Large intestine (tissue), 3 donors: ENCODE data around the gene TMEM41A. TPM values are rescaled to one million over a fixed set of nuclear protein-coding genes. Genes with fewer than 3 reads are reported as not detected.

ENCODE experiments used
- DNase-seq, 2 donors: peaks; one replicate each; pipeline versions ENCODE4 v3.0.0 to v3.0.0-alpha.2; 2013
- H3K27ac ChIP-seq: one replicate; pipeline ENCODE4 v1.5.1; 2013; ENCODE audit warnings: low read length
- H3K27me3 ChIP-seq: 2 replicates; pipeline ENCODE4 v1.6.1; 2013; ENCODE audit warnings: low read length; ENCODE audit not compliant: control insufficient read depth, insufficient read depth
- H3K36me3 ChIP-seq: 2 replicates; pipeline ENCODE4 v1.6.1; 2013; ENCODE audit warnings: low read length; ENCODE audit not compliant: control insufficient read depth, insufficient read depth
- H3K4me1 ChIP-seq: one replicate; pipeline ENCODE4 v1.6.1; 2013; ENCODE audit warnings: low read length; ENCODE audit not compliant: control insufficient read depth, insufficient read depth
- H3K4me3 ChIP-seq: one replicate; pipeline ENCODE4 v1.5.1; 2013; ENCODE audit warnings: low read length
- H3K9me3 ChIP-seq: one replicate; pipeline ENCODE4 v1.6.1; 2013; ENCODE audit warnings: mild to moderate bottlenecking, low read depth, low read length, moderate library complexity; ENCODE audit not compliant: control insufficient read depth
- WGBS: methylation state at CpG from one replicate; pipeline ENCODE4 v1.1.5; 2013; ENCODE audit warnings: low lambda C conversion rate; ENCODE audit not compliant: insufficient coverage; 5-methylcytosine and 5-hydroxymethylcytosine counted together
- polyA plus RNA-seq: library from polyadenylated mRNA; unstranded; fragments of 120-200 nt; gene quantifications from one replicate; pipeline ENCODE4 v1.2.1, GENCODE V29; 2013

The TMEM41A gene
- polyA plus RNA-seq, 1 donor, result 74.2 TPM

DNA sequence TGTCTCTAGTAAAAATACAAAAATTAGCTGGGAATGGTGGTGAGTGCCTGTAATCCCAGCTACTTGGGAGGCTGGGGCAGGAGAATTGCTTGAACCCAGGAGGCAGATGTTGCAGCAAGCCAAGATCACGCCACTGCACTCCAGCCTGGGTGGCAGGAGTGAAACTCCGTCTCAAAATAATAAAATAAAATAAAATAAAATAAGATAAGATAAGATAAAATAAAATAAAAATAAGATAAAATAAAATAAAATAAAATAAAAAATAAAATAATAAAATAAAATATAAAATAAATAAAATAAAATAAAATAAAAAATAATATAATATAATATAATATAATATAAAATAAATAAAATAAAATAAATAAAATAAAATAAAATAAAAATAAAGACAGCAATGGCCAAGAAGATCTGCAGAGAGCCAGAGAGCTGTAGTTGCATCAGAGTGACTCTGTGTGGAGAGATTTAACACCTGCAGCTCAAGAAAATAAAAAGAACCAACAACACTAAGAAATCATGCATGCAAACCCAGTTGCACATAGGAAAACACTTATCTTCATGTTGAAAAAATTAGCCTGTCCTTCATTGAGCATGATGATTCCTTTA, 27.6 kb upstream of the TMEM41A start:
- Histone ChIP-seq H3K36me3 (no peaks in the 10 kb centered on the region), H3K27ac (no peak overlapping the region), H3K9me3 (no peaks in the 10 kb centered on the region), H3K27me3 (no peaks in the 10 kb centered on the region), H3K4me1 (peaks cover 10% of the 10 kb centered on the region), H3K4me3 (no peak overlapping the region)
- DNase-seq, result no peak
- WGBS, result no CpG with 5 or more reads among the region's 2 CpGs

DNA sequence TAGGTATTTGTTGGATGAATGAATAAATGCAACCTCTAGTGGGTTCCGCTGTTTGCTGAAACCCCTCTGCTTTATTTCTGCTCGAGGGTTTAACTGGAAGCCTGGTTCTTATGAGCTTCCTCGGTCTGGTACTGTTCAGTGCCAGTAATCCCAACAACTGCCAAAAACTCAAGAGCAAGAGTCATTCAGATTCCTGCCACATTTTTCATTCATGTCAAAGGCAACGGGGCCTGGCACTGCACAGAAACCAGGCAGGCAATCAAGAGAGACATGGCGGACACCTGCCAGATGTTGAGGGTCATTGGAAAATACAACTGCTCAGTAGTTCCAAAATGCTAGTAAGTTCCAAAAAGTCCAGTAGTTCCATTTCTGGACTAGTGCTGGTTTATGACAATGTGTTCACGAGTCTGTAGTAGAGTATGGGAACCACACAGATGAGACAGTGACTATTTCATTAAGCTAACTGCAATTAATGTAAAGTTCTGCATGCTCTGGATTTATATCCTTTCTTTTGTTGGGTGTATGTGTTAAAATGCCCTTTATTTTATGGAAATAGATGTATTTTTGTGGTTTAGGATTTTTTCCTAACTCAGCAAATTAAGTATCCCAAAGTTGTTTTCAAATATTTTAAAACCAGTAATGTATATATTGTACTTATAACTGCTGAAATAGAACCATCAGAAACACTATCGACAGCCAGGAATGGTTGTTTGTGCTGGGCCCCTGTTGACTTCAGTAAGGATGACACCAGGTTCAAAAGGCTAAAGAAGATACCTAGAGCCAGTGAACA, 22.7 kb upstream of the TMEM41A start:
- no CpG with 5 or more reads among the region's 7 CpGs for WGBS
- H3K9me3 ChIP-seq, result no peaks in the 10 kb centered on the region
- no peak overlapping the region for H3K4me3 ChIP-seq
- no peak overlapping the region for H3K27ac ChIP-seq
- H3K36me3 ChIP-seq, result no peaks in the 10 kb centered on the region
- no peaks in the 10 kb centered on the region for H3K27me3 ChIP-seq
- H3K4me1 ChIP-seq, result peaks cover 3% of the 10 kb centered on the region
- no peak for DNase-seq

DNA sequence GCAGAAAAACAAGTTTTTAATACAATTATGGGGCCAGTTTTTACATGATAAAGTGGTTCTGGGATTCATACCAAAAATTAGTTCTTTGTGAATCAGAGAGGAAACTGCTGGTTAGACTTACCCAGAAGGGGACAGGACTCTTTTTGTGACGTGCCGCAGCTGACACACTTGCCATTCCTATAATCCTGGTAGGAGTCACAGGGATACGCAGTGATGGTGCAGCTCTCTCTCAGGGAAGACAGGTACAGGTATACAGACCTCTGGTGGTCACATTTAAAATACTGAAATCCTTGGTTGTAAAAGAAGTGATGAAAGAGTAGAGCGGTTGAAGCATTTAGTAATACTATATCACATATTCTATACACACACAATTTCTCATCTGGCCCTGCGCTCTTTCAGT, 20.2 kb upstream of the TMEM41A start:
- Histone ChIP-seq H3K4me3 (no peak overlapping the region), H3K27me3 (no peaks in the 10 kb centered on the region), H3K36me3 (no peaks in the 10 kb centered on the region), H3K9me3 (no peaks in the 10 kb centered on the region), H3K27ac (no peak overlapping the region), H3K4me1 (peaks cover 3% of the 10 kb centered on the region)
- WGBS, result 100% methylated on average over 1 of the region's 5 CpGs
- no peak for DNase-seq

DNA sequence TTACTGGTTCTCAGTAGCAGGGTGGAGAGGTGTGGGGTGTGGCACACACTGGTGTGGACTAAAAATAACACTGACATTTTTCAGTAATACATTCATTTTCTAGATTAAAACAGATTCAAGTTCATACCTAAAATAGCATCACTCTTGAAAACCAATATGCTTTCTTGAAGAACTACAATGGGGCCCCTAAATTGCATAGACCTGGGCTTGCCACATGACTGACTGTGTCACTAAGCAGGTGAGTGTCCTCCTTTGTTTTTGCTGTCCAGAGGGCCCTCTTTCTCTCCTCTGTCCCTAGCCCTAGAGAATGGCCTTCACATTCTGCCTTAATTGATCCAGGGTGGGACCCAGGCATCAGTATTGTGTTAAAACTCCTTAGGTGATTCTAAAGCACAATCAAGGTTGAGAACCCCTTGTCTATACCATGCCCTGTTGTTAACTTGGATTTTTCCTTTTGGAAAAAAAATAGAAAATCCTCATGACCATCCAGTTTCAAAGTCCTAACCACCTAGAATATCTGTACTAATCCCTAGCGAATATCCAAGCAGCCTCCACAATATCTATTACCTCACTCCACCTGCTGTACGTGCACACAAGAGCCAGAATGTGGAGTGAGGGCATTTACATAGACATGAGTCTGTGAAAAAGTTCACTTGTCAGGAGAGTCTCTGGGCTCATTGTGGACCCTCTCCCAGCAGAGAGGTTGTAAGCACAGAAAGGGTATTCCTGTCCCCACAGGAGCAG, 18.7 kb upstream of the TMEM41A start:
- WGBS, result no CpG with 5 or more reads among the region's 2 CpGs
- Histone ChIP-seq H3K27ac (peak overlapping the region; percentile 53), H3K36me3 (no peaks in the 10 kb centered on the region), H3K4me3 (no peak overlapping the region), H3K4me1 (peaks cover 3% of the 10 kb centered on the region), H3K9me3 (no peaks in the 10 kb centered on the region), H3K27me3 (no peaks in the 10 kb centered on the region)
- peak; percentile 70 to 85 for DNase-seq

DNA sequence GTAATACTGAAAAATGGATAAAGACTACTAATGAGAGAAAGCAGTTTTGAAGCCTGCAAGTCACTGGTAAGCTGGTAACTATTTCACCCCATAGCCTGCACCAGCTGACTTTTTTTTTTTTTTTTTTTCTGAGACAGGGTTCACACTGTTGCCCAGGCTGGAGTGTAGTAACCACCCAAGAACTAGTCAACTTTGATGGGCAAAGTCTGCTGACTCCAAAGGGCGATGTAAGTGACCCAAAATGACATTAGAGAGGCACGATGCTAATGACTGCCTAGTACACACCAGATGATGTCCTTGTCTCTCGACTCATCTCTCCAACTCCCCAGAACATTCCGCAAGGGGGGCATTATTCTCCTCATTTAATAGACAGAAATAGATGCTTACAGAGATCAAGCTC, 12.9 kb upstream of the TMEM41A start:
- WGBS, result no CpG with 5 or more reads among the region's 4 CpGs
- peaks cover 7% of the 10 kb centered on the region for H3K4me1 ChIP-seq
- no peaks in the 10 kb centered on the region for H3K27me3 ChIP-seq
- H3K4me3 ChIP-seq, result no peak overlapping the region
- H3K36me3 ChIP-seq, result peaks cover 4% of the 10 kb centered on the region
- DNase-seq, result peak; percentile 80 to 89
- no peaks in the 10 kb centered on the region for H3K9me3 ChIP-seq
- peak overlapping the region; percentile 58 for H3K27ac ChIP-seq

DNA sequence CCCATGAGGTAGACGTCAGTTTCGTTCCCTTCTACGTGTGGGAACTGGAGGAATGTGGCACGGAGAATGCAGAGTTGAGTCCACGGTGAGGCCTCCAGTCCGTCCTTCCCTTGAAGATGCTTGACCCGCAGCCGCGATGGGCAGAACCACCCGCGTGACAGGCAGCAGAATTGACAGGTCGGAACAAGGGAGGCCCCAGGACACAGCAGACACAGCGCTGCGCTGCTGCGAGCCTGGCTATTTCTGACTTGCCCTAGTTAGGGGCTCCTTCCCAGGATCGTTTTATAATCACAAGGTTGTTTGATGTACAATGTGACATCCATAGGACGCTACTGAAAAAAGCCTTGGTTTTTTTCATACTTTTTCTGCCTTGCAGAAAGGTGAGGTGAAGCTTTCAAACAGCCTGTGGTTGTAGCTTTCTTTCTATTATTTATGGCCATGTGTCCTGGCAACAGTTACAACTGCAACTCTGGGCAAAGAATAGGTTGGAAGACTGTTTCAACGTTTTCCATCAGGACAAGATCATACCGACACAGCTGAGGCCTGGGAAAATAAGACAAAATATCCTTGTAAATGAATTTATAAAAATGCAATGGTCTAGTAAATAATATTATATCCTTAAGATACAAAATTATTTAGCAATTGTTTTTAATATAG, 9.6 kb upstream of the TMEM41A start:
- H3K27ac ChIP-seq, result no peak overlapping the region
- 80% methylated on average over 1 of the region's 19 CpGs for WGBS
- peaks cover 12% of the 10 kb centered on the region for H3K4me1 ChIP-seq
- no peak for DNase-seq
- H3K9me3 ChIP-seq, result no peaks in the 10 kb centered on the region
- peaks cover 4% of the 10 kb centered on the region for H3K36me3 ChIP-seq
- no peaks in the 10 kb centered on the region for H3K27me3 ChIP-seq
- no peak overlapping the region for H3K4me3 ChIP-seq

DNA sequence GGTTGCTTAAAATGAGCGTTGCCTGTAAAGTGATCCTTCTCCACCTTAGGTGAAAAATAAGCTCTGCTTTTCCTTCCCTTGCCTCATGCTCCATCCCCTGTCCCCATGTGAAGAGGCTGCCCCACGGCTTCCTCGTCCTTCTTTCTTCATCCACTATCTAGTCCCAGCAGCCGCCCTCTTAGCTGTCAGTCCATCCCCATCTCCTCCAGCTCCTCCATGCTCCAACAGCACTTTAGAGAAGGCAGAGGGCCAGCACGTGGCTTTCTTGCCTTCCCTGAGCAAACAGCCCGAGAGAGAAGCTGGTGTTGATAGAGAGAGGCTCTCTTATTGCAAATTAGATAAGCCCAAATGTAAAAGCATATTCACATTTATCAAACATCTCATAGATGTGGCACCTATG, 9.0 kb upstream of the TMEM41A start:
- peaks cover 4% of the 10 kb centered on the region for H3K36me3 ChIP-seq

DNA sequence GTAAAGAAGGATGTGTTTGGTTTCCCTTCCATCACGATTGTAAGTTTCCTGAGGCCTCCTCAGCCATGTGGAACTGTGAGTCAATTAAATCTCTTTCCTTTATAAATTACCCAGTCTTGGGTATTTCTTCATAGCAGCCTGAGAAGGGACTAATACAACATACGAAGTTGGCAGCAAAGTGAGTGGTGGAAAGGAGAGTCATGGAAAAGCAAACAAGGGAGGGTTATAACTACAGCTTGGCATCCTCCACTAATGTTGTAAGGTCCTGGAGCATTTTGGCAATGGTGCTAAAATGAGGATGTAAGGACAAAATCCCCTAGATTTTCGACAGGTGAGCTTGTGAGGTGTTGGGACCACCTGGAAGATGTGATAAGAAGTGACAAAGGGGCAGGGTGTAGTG, 5.8 kb upstream of the TMEM41A start:
- no peak overlapping the region for H3K4me3 ChIP-seq
- H3K36me3 ChIP-seq, result peaks cover 4% of the 10 kb centered on the region
- H3K27me3 ChIP-seq, result no peaks in the 10 kb centered on the region
- peaks cover 15% of the 10 kb centered on the region for H3K4me1 ChIP-seq
- WGBS, result 100% methylated on average over 1 of the region's 3 CpGs
- DNase-seq, result no peak
- H3K9me3 ChIP-seq, result no peaks in the 10 kb centered on the region
- no peak overlapping the region for H3K27ac ChIP-seq

More for the DNA sequence above, 9.0 kb upstream of the TMEM41A start:
- no peak for DNase-seq
- Histone ChIP-seq H3K27ac (no peak overlapping the region), H3K4me1 (peaks cover 18% of the 10 kb centered on the region), H3K9me3 (no peaks in the 10 kb centered on the region), H3K27me3 (no peaks in the 10 kb centered on the region), H3K4me3 (no peak overlapping the region)
- WGBS, result no CpG with 5 or more reads among the region's 6 CpGs

DNA sequence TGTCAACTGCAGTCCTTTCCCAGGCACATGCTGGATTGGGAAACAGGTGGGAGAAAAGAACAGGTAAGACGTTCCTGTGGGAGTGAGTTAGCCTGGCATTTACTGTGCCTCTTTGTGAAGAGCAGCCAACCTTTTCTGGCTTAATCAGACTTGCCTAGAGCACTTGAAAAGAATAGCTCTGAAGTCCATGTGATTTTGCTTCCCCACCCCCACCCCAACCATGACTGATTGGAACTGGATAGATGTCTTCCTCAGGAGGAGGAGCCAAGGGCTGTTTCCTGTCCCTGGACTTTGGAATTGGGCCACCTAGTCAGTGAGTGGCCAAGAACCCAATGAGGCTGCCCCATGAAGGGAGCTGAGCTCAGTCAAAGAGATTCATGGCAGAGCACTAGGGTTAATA, 4.7 kb upstream of the TMEM41A start:
- Histone ChIP-seq H3K27ac (peak overlapping the region; percentile 82), H3K4me3 (no peak overlapping the region), H3K27me3 (no peaks in the 10 kb centered on the region), H3K4me1 (peaks cover 15% of the 10 kb centered on the region), H3K36me3 (peaks cover 4% of the 10 kb centered on the region), H3K9me3 (peaks cover 6% of the 10 kb centered on the region)
- no CpG with 5 or more reads among the region's 1 CpG for WGBS
- peak; percentile 78 to 86 for DNase-seq

DNA sequence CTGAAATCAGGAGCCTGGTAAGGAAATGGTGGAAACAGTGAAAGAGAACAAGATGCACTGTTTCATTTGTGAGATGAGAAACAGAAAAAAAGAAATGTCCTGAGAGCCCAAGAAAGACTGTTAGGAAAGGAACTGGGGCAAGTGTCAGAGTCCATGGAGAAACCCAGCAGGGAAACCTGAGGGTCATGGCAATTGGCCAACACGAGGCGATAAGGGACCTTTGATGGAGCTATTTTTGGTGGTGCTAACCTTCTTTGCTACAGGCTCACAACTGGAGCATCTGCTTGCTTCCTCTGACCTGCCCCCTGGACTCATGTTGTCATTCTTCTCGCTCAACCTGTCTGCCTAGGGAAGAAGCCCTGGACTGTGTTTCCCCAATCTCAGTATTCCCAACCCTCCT, 4.2 kb upstream of the TMEM41A start:
- Histone ChIP-seq H3K27me3 (no peaks in the 10 kb centered on the region), H3K4me1 (peaks cover 15% of the 10 kb centered on the region), H3K4me3 (no peak overlapping the region), H3K36me3 (no peaks in the 10 kb centered on the region), H3K27ac (peak overlapping the region; percentile 82), H3K9me3 (peaks cover 6% of the 10 kb centered on the region)
- no CpG with 5 or more reads among the region's 3 CpGs for WGBS
- peak; percentile 76 to 81 for DNase-seq
